Erythroblast (primary cell): ENCODE results near the gene MTSS2.

Experiments used
- GATA1 ChIP-seq: IDR thresholded peaks from 2 replicates; pipeline ENCODE4 v1.6.1; 2011; ENCODE audit warnings: low read depth, mild to moderate bottlenecking, control low read depth, low read length, moderate library complexity
- POLR2A ChIP-seq: IDR thresholded peaks from 2 replicates; pipeline ENCODE4 v1.6.1; 2011; ENCODE audit warnings: mild to moderate bottlenecking, low read length

- TF ChIP-seq POLR2A, result no peak
- TF ChIP-seq GATA1, result no peak
These were observed 25.0 kb downstream of the MTSS2 start for GRCh38 chr16:70660672-70661350.
